ENCODE results near the gene ZFAND2A.
"Not testable (repeated sequence)": the region's sequence is repeated elsewhere in the genome, so short reads cannot be mapped to it uniquely, and the experiment has no call there.

The ZFAND2A gene

GRCh38 chr7:1121886-1122831 lies 37.8 kb downstream of the ZFAND2A start:
- DNase-seq: no peak

DNA sequence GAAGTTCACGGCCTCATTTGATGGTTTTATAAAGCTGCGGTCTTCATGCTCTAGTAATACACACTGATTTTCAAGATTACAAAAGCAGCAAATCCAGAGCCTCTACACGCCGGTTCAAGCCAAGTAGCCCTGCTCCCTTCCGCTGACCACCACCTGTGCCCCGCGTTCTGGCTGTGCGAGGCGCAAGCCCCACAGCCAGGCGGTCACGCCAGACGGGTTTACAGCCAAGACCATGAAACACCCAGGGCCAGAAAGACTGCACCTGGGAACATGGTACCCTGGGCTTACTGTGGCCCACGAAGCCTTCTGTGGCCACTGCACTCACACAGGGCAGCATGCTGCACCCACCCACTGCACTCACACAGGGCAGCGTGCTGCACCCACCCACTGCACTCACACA lies 38.5 kb downstream of the ZFAND2A start:
- no peak for DNase-seq

DNA sequence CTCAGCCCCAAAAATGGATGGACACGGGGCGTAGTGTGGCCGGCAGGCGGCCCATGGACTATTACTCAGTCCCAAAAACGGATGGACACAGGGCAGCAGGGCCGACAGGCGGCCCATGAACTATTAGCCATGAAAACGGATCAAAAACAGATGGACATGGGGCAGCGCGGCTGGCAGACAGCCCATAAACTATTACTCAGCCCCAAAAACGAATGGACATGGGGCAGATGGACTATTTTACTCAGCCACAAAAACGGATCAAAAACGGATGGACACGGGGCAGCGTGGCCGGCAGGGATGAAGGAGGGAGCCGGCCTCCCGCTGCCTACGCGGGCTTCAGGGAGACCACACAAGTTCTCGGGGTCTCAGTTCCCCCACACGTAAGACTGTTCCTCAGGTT lies 39.2 kb downstream of the ZFAND2A start:
- DNase-seq: no peak

- DNase-seq: no peak
These were observed 40.8 kb downstream of the ZFAND2A start for GRCh38 chr7:1119201-1119600.

DNA sequence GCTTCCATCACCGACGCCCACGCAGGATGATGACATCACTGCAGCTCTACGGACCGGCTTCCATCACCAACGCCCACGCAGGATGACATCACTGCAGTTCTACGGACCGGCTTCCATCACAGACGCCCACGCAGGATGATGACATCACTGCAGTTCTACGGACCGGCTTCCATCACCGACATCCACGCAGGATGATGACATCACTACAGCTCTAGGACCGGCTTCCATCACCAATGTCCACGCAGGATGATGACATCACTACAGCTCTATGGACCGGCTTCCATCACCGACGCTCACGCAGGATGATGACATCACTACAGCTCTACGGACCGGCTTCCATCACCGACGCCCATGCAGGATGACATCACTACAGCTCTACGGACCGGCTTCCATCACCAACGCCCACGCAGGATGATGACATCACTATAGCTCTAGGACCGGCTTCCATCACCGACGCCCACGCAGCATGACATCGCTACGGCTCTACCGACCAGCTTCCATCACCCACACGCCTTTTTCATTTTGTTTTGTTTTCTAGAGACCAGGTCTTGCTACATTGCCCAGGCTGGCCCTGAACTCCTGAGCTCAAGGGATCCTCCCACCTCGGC lies 42.6 kb downstream of the ZFAND2A start:
- DNase-seq: no peak

GRCh38 chr7:1116383-1117008 lies 43.5 kb downstream of the ZFAND2A start:
- DNase-seq: not testable (repeated sequence)

- DNase-seq: not testable (repeated sequence)
These were observed 44.6 kb downstream of the ZFAND2A start for GRCh38 chr7:1115171-1116045.

GRCh38 chr7:1114505-1114904 lies 45.5 kb downstream of the ZFAND2A start:
- no peak for DNase-seq

DNA sequence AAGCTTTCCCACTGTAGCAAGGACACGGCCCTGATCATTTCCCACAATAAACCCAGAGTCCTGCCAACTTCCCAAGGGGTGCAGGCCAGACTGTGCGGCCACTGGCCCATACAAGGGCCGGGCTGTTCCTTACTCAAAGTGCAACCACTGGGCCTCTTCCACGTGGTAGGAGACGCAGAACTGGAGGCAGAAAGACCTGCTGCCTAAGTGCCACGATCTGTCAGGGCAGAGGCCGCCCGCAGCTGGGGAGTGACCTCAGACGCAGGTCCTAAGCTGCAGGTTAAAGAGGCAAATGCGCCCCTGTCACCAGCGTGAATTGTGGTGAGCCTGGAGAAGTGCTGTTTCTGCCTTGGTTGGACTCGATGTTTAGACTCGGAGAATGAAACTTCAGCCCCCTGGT lies 45.9 kb downstream of the ZFAND2A start:
- DNase-seq: no peak

DNA sequence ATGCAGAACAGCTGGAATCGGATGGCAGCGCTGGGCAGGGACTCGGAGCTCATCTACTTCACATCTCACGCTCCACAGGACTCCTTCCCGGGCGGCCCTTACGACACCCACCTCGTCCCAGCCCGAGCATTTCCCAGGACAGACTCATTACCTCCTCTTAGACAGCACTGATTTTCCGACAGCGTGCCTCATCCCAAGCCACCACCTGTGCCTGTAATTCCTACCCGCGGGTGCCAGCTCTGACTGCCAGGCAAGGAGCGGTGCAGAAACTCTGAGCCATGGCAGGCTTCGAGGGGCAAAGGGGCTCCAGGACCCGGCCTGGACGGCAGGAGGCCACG lies 46.5 kb downstream of the ZFAND2A start:
- no peak for DNase-seq

DNA sequence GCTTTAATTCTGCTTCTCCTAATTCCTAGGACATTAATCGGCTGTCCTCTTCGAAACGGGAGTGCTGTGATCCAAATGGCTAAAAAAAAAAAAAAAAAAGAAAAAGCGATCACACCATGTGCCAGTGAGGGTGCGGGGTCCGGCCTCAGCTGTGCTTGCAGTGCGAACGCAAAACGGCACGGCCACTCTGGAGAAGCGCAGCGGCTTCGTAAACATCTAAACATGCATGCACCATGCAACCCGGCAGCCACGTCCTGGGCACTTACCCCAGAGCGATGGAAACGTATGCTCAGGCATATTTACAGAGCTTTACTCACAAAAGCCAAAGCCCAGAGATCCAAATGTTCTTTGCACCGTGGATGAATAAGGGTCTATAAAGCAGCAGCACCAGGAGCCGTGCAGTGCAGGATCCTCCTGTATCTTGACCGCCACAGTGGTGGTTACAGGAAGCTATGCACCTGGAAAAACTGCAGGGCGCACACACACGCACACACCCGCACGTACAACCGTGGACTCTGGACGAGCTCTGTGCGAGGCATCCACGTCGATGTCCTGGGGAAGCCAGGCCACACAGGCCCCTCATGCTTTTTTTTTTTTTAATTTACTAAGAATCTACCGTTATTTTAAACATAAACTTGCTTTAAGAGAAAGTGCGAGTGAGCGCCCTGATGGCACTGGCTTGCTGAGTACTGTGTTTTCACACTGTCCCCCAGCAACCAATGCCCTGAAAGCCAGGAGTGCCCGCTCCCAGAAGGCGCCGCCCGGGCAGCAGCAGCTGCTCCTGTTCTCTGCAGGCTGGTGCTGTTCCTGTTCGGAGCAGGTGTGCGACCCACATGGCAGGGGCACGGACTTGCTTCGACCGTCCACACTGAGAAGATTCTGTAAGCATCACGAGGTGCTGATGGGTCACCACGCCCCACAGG lies 47.1 kb downstream of the ZFAND2A start:
- no peak for DNase-seq

DNA sequence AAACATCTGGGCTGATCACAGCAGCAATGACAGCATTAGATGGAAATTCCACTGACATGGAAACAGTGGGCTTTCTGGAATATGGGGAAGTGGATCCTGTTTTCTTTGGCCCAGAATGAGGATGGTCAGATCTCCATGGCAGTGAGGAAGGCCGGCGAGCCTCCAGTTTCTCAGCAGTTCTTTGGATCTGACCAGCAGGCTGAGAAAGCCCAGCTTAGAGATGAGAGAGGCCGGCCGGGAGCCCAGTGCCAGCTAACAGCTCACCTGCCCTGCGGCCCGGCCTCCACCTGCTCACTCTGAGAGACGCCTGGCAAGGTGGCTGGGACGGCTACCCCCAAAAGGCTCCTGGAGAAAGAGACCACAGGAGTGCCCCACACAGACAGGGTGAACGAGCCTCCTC lies 47.9 kb downstream of the ZFAND2A start:
- no peak for DNase-seq

- no peak for DNase-seq
These were observed 48.8 kb downstream of the ZFAND2A start for GRCh38 chr7:1111156-1111555.

GRCh38 chr7:1110358-1110757 lies 49.6 kb downstream of the ZFAND2A start:
- DNase-seq: no peak

GRCh38 chr7:1109581-1110310 lies 50.2 kb downstream of the ZFAND2A start:
- no peak for DNase-seq

- no peak for DNase-seq
These were observed 51.6 kb downstream of the ZFAND2A start for GRCh38 chr7:1108264-1108920.

GRCh38 chr7:1106793-1107421 lies 53.1 kb downstream of the ZFAND2A start:
- no peak for DNase-seq

DNA sequence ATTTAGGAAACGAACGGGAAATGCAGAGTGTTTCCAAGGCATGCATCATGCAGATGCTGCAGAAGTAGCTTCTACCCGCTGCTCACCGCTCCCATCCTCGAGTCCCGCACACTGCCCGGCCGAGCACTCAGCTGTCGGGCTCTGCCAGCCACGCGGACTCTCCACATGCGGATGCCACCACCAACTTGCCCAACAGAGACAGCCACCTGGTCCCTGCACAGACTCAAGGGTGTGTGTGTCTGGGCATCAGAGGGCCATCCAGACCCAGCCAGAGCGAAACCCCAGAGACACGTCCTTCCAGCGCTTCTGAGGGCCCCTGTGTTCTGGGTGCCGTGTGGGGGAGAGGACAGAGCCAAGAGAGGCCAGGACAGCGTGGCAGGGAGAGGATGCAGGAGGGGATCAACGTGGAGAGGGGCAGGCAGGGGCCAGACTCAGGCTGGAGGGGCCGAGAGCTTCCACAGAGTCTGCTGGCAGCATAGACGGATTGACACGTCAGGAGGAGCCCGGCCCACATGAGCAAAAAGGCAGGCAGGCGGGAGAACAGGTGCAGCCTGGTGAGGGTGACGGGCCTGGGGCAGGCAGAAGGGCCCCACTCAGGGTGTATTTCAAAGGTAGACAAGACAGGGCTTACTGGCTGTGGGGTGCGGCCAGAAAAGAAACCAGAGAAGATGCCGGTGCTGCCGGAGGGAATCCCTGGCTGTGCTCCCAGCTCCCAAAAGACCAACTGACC lies 53.8 kb downstream of the ZFAND2A start:
- no peak for DNase-seq

DNA sequence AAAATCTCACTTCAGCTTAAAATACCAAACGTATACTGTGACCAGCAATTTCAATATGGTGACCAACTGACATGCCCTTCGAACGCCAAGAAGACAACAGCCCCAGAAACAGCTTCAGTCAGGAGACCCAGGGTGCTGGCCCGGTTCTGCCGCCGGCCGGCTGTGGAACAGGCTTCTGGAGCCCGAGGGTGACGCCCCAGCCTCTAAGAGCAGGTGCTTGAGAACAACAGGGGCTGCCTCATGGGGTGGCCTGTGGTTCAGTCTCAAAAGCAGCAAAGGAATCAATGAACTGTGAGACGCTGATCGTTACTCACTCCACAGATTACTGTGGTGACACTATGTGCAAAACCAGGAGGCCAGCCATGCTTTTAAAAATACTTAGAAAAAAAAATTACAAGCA lies 54.8 kb downstream of the ZFAND2A start:
- no peak for DNase-seq

All from Kasumi-1 (cell line).